Measurements from ENCODE around the gene CDK3.
"Not testable (repeated sequence)": the region's sequence is repeated elsewhere in the genome, so short reads cannot be mapped to it uniquely, and the experiment has no call there.

Gene CDK3

DNA sequence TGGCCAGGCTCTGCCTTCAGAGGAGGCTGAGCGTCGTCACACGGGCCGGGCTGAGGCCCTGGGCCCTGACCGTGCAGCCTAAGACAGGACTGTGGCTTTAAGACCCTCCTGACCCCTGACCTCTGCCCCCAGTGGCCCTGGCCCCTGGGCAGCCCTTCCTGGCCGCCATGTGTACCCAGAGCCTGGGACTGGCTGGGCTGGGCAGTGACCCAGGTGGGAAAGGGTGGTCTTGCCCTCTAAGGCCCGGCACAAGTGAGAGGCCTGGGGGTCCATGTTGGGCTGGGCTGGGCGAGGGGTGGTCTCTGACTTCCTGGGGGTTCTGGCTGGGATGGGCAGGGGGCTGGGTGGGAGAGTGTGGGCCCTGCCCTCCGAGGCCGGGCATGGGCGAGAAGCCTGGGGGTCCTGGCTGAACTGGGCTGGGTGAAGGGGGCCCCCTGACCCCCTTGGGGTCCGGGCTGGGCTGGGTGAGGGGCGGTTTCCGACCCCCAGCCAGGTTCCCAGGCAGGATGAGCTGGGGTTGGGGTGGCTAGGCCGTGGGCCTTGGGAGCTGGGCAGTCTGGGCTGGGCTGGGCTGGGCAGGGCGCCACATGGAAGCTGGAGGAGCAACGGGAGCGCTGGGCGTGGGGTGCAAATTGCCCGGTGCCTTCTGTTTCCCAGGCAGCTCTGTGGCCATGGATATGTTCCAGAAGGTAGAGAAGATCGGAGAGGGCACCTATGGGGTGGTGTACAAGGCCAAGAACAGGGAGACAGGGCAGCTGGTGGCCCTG is at the start of gene CDK3:
Gene CDK3 (plus strand): TSS at position 101 of the 767 bp plus-strand sequence. CDS start 571 bp downstream, at position 672.
- Histone ChIP-seq H3K4me1 (peaks cover 51% of the 10 kb centered on the region), H3K27me3 (no peaks in the 10 kb centered on the region), H3K27ac (peak within 1 kb of the TSS; percentile 54), H3K36me3 (peaks cover 41% of the 10 kb centered on the region; the same call in 1 of the 2 replicates), H3K4me3 (no peak within 1 kb of the TSS), H3K4me2 (peak within 1 kb of the TSS; percentile 7; the same call in 1 of the 2 replicates), H3K9ac (0 out of 2 replicates have a peak within 1 kb of the TSS, but pooled peaks have one; percentile 6), H4K20me1 (no peaks in the 10 kb centered on the region), H3K9me3 (no peaks in the 10 kb centered on the region)
- TF ChIP-seq Cebpa-rat (IDR thresholded peaks at IDR 0.05): no peak

DNA sequence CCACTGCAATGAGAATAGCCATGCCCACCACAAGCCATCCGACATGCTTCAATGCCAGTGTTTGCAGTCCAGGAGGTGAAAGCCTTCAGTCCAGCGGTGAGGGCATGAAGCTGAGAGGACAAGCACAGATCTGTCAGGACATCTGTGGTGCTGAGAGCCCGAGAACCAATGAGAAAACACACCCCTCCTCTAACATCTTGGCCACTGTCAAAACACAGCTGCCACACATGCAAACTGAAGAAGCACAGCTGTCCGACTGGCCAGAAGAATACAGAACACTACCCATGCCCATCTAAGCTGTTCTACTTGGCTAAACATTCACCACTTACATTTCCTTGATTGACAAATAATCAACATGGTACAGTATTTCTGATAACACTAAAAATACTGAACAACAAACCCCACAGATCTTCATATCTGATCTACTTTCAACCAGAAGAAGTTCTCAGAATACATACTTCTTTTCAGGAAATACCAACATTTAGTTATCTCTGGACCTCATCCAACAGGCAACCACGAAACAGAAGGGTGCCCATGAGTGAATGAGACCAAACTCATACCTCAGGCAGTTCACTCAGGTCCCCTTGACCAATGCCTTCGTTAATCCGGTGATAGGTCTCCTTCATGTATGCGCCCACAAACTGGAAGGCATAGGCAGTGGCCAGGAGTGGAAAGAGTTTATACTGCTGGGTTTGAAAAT is 49.6 kb upstream of the CDK3 start:
- Histone ChIP-seq H3K36me3 (peaks cover 92% of the 10 kb centered on the region), H3K27ac (peak overlapping the region; percentile 45; the same call in 1 of the 2 replicates), H3K9me3 (no peaks in the 10 kb centered on the region), H3K4me2 (peak overlapping the region; percentile 73), H3K4me3 (no peak overlapping the region), H3K4me1 (peaks cover 51% of the 10 kb centered on the region), H4K20me1 (no peaks in the 10 kb centered on the region), H3K9ac (no peak overlapping the region), H3K27me3 (no peaks in the 10 kb centered on the region)
- no peak for TF ChIP-seq Cebpa-rat (IDR thresholded peaks at IDR 0.05)

DNA sequence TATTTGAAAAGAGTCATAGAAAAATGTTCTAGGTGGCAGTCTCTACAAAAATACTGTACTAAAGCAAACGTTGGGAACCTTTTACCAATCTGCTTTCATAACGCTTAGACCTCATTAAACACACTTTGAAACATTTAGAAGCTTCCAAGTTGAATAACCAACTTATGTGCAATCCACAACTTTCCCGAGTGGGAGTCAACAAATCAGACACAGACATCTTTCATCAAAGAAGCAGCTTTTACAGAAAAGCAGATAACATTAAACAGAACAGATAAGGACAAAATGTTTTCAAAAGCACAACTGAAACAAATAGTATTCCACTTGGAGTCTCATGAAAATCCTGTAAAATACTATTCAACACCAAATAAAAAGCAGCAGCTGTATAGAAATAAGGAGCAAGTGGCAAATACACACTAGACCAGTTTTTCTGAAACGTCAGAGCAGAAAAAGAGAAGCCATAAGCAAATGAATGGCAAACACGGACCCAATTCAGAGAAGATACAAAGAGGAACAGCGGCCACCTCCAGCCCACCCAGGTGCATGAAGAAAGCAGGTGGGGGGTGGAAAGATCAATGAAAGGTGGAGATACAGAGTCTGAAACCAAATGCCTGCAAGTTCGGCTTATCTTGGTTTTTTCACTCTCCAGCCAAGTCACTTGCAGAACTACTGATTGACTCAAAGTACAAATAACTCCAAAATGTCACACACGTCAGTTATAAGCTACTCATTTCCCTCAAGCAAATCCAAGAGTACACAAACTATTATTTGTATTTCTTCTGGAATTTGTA is 41.4 kb upstream of the CDK3 start:
- H3K4me2 ChIP-seq: no peak overlapping the region
- no peaks in the 10 kb centered on the region for H3K27me3 ChIP-seq

DNA sequence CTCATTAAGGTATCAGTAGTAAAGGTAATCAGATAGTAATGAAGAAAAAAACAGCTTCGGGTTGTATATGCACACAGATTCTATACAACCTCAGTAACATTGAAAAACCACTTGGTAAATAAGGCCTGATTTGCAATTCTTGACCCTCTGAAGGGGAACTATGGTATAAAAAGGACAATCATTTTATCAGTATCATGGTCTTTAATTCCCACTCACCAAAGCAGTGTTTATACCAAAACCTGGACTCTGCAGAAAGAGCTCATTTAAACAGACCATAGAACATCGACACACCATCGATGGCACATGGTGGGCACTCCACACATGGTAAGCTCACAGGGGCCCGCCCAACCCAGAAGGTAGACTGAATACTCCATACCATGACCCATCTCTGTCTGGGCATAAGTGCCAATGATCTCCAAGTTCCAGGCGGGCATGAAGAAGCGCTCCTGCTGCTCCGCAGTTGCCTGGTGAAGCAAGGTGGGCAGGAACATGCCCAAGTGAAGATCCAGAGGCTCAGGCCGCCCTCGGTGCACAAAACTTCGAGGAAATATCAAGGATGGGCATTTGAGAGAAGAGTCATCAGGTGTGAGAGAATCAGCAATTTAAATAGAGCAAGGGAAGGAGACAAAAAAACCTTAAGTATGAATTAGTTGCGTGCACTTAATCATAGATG is 40.7 kb upstream of the CDK3 start:
- Histone ChIP-seq H3K9ac (no peak overlapping the region), H3K27ac (no peak overlapping the region), H3K9me3 (peaks cover 2% of the 10 kb centered on the region; the same call in 1 of the 2 replicates), H3K4me3 (no peak overlapping the region), H3K4me2 (no peak overlapping the region), H3K27me3 (no peaks in the 10 kb centered on the region), H4K20me1 (no peaks in the 10 kb centered on the region; the same call in 1 of the 2 replicates), H3K36me3 (peaks cover 44% of the 10 kb centered on the region), H3K4me1 (peaks cover 17% of the 10 kb centered on the region)
- TF ChIP-seq Cebpa-rat (IDR thresholded peaks at IDR 0.05): no peak

More for the DNA sequence above, 41.4 kb upstream of the CDK3 start:
- H3K4me1 ChIP-seq: peaks cover 16% of the 10 kb centered on the region
- H3K4me3 ChIP-seq: no peak overlapping the region
- H3K9me3 ChIP-seq: no peaks in the 10 kb centered on the region
- no peak overlapping the region for H3K27ac ChIP-seq
- H3K36me3 ChIP-seq: peaks cover 50% of the 10 kb centered on the region
- H3K9ac ChIP-seq: no peak overlapping the region
- TF ChIP-seq Cebpa-rat (IDR thresholded peaks at IDR 0.05): no peak
- H4K20me1 ChIP-seq: no peaks in the 10 kb centered on the region; the same call in 1 of the 2 replicates

DNA sequence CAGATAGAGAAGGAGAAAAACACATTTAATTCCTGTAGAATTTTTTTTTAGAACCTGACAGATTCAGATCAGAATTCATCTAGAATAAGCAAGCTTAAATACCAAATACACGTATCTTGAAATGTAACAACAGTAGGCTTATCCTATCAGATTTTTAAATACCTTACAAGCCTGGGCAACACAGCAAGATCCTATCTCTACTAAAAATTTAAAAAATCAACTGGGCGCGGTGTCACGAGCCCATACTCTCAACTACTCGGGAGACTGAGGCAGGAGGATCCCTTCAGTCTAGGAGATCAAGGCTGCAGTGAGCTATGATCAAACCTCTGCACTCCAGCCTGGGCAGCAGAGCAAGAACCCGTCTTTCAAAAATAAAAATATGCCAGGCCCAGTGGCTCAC is 35.2 kb upstream of the CDK3 start:
- no peaks in the 10 kb centered on the region; the same call in 1 of the 2 replicates for H4K20me1 ChIP-seq
- no peaks in the 10 kb centered on the region for H3K27me3 ChIP-seq
- no peak for TF ChIP-seq Cebpa-rat (IDR thresholded peaks at IDR 0.05)
- peaks cover 23% of the 10 kb centered on the region for H3K36me3 ChIP-seq
- H3K9me3 ChIP-seq: peaks cover 5% of the 10 kb centered on the region; the same call in 1 of the 2 replicates
- no peak overlapping the region for H3K4me3 ChIP-seq
- no peak overlapping the region for H3K4me2 ChIP-seq
- H3K9ac ChIP-seq: no peak overlapping the region
- no peak overlapping the region for H3K27ac ChIP-seq
- H3K4me1 ChIP-seq: peaks cover 32% of the 10 kb centered on the region

DNA sequence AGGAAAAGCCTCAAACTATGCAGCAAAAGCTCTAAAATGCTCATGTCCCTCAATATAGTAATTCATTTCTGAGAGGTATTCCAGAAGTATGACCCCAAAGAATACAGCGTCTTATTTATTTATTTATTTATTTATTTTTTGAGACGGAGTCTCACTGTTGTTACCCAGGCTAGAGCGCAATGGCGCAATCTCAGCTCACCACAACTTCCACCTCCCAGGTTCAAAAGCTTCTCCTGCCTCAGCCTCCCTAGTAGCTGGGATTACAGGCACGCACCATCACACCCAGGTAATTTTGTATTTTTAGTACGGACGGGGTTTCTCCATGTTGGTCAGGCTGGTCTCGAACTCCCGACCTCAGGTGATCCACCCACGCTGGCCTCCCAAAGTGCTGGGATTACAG is 31.6 kb upstream of the CDK3 start:
- H3K9me3 ChIP-seq, H3K27me3 ChIP-seq, H3K4me3 ChIP-seq, H3K27ac ChIP-seq, H3K9ac ChIP-seq, H3K4me2 ChIP-seq, H4K20me1 ChIP-seq: not testable (repeated sequence)
- Histone ChIP-seq H3K4me1 (peaks cover 20% of the 10 kb centered on the region), H3K36me3 (peaks cover 53% of the 10 kb centered on the region)

DNA sequence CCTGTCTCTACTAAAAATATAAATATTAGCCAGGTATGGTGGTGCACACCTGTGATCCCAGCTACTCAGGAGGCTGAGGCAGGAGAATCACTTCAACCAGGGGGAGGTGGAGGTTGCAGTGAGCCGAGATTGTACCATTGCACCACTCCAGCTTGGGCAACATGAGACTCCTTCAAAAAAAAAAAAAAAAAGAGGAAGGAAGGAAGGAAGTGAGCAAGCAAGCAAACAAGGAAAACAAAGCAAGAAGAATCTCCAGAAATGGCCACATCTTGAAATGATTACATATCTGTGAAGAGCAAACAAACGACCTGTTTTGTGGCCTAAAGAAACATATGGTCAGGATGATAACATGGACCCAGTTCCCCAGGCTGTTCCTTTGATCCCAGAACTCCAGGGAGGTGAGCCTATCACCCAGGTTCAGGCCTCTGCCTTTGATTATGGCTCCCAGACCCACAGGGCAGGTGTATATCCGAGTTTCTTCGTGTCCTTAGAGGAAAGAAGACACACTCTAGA is 30.6 kb upstream of the CDK3 start:
- Histone ChIP-seq H3K4me2 (peak overlapping the region; percentile 64), H3K4me1 (peaks cover 16% of the 10 kb centered on the region), H3K9me3 (peaks cover 2% of the 10 kb centered on the region; the same call in 1 of the 2 replicates), H3K36me3 (peaks cover 53% of the 10 kb centered on the region), H4K20me1 (no peaks in the 10 kb centered on the region), H3K27me3 (no peaks in the 10 kb centered on the region), H3K4me3 (no peak overlapping the region), H3K9ac (no peak overlapping the region), H3K27ac (peak overlapping the region; percentile 66; the same call in 1 of the 2 replicates)
- TF ChIP-seq Cebpa-rat (IDR thresholded peaks at IDR 0.05): no peak

DNA sequence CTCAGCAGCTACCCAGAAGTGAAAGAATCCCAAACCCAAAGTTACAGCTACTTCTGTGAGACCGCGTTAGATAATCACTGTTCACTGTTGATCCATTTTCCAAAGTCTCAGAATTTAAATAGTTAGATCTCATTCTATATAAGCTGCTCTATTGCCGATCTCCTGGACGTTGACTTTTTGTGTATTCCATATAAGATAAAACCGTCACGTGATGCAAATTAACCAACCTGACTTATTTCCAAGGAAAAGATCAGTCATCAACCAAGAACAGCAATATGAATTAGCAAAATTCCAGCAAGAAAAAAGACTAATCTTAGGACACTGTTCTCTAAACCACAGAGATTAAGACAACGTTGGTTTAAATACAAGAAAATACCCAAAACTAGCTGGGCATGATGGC is 30.0 kb upstream of the CDK3 start:
- peaks cover 53% of the 10 kb centered on the region for H3K36me3 ChIP-seq
- H3K27me3 ChIP-seq: no peaks in the 10 kb centered on the region

DNA sequence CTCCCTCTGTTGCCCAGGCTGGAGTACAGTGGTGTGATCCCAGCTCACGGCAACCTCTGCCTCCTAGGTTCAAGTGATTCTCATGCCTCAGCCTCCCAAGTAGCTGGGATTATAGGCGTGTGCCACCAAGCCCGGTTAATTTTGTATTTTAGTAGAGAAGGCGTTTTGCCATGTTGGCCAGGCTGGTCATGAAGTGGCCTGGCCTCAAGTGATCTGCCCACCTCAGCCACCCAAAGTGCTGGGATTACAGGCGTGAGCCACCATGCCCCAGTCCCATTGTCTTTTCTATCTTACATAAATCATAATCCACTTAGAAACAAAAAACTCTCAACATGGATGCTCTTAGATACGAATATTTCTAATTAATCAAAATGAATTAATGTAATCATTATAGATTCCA is 25.5 kb upstream of the CDK3 start:
- peaks cover 35% of the 10 kb centered on the region for H3K36me3 ChIP-seq
- peaks cover 36% of the 10 kb centered on the region for H3K4me1 ChIP-seq
- not testable (repeated sequence) for H4K20me1 ChIP-seq, H3K9ac ChIP-seq, H3K27me3 ChIP-seq, H3K4me2 ChIP-seq, H3K27ac ChIP-seq, H3K9me3 ChIP-seq, H3K4me3 ChIP-seq

More for the DNA sequence above, 30.0 kb upstream of the CDK3 start:
- no peaks in the 10 kb centered on the region for H3K9me3 ChIP-seq
- peak overlapping the region; percentile 64 for H3K4me2 ChIP-seq
- H3K9ac ChIP-seq: no peak overlapping the region
- TF ChIP-seq Cebpa-rat (IDR thresholded peaks at IDR 0.05): no peak
- no peaks in the 10 kb centered on the region for H4K20me1 ChIP-seq
- no peak overlapping the region for H3K4me3 ChIP-seq
- peaks cover 16% of the 10 kb centered on the region for H3K4me1 ChIP-seq
- no peak overlapping the region; the same call in 1 of the 2 replicates for H3K27ac ChIP-seq

All from BLaER1 (cell line).